Gastroesophageal sphincter (tissue), 3 donors: ENCODE measurements around the gene IL1A.

Source experiments
- CTCF ChIP-seq, 4 experiments: fragments of 200-600 bp in 2 of 4; fragments of 450-650 bp in 2 of 4; sonication (generic) in 1 of 4; IDR thresholded peaks; one replicate each; pipeline ENCODE4 v1.5.1; 2017 to 2019; ENCODE audit warnings: antibody characterized with exemption in 4 of 4, mild to moderate bottlenecking in 2 of 4, moderate library complexity in 2 of 4
- EP300 ChIP-seq: sonication (generic); formaldehyde crosslinking; IDR thresholded peaks from one replicate; pipeline ENCODE4 v1.6.1; 2017; ENCODE audit warnings: antibody characterized with exemption, mild to moderate bottlenecking
- POLR2A ChIP-seq, 2 donors: fragments of 450-650 bp; IDR thresholded peaks; one replicate each; pipeline ENCODE4 v1.6.1; 2017; ENCODE audit warnings: antibody characterized with exemption in 2 of 2, mild to moderate bottlenecking in 2 of 2, moderate library complexity in 1 of 2

GRCh38 chr2:112740527-112740926, 43.8 kb downstream of the IL1A start:
- TF ChIP-seq CTCF (IDR thresholded peaks at IDR 0.05) (no peak), POLR2A (IDR thresholded peaks at IDR 0.05) (no peak), EP300 (no peak)
